Prostate gland (tissue), 2 donors: ENCODE data around the gene RPL27A.

ENCODE experiments used
- POLR2A ChIP-seq: fragments of 450-650 bp; IDR thresholded peaks from one replicate; pipeline ENCODE4 v1.6.1; 2016; ENCODE audit warnings: antibody characterized with exemption, mild to moderate bottlenecking
- TF ChIP-seq, protein P1 (sequence below), 4 experiments: fragments of 200-600 bp in 2 of 4; fragments of 450-650 bp in 2 of 4; sonication (generic) in 2 of 4; IDR thresholded peaks; 1 replicate in 3 of 4; 2 replicates in 1 of 4; pipeline ENCODE4 v1.5.1; 2016 to 2019; ENCODE audit warnings: antibody characterized with exemption in 4 of 4, mild to moderate bottlenecking in 2 of 4, moderate library complexity in 2 of 4

DNA sequence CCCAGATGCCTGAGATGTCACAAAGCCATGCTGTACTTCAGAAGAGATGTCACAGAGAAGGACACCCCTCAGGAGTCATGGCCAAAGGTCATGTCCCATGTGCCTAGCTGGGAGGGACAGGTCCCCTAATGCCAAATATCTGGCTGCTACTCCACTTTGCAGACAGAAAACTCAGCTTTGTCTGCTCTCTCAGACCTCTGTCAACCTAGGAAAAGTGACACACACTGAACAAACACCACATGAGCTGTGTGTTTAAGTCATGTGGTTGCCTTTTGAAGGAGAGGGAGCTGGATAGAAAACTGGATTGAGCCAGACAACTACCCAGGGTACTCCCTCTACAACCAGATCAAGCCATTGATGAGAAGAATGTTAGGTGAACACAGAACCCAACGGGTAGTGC, 3.6 kb upstream of the RPL27A start:
- TF ChIP-seq, protein P1, sequence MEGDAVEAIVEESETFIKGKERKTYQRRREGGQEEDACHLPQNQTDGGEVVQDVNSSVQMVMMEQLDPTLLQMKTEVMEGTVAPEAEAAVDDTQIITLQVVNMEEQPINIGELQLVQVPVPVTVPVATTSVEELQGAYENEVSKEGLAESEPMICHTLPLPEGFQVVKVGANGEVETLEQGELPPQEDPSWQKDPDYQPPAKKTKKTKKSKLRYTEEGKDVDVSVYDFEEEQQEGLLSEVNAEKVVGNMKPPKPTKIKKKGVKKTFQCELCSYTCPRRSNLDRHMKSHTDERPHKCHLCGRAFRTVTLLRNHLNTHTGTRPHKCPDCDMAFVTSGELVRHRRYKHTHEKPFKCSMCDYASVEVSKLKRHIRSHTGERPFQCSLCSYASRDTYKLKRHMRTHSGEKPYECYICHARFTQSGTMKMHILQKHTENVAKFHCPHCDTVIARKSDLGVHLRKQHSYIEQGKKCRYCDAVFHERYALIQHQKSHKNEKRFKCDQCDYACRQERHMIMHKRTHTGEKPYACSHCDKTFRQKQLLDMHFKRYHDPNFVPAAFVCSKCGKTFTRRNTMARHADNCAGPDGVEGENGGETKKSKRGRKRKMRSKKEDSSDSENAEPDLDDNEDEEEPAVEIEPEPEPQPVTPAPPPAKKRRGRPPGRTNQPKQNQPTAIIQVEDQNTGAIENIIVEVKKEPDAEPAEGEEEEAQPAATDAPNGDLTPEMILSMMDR (IDR thresholded peaks at IDR 0.05): no peak
- TF ChIP-seq POLR2A: no peak
